Mammary epithelial cell (primary cell): ENCODE results near the gene GALNT2.

Experiments used
- CTCF ChIP-seq, 2 donors: IDR thresholded peaks in 1 of 2; conservative IDR thresholded peaks in 1 of 2; 2 replicates each; pipeline ENCODE4 v1.5.1; 2011 to 2012; ENCODE audit warnings: inconsistent platforms in 2 of 2, low read length in 2 of 2, mild to moderate bottlenecking in 2 of 2, control low read depth in 1 of 2, low read depth in 1 of 2; ENCODE audit not compliant: insufficient read depth in 1 of 2; ENCODE audit errors: extremely low read depth in 1 of 2
- EZH2 ChIP-seq: IDR thresholded peaks from 2 replicates; pipeline ENCODE4 v1.6.1; 2012; ENCODE audit warnings: low read length, inconsistent platforms, borderline replicate concordance

- TF ChIP-seq CTCF (conservative IDR thresholded peaks at IDR 0.05 in 1 of 2, IDR thresholded peaks at IDR 0.05 in 1 of 2; ENCODE audit: extremely low read depth in 1 of 2, insufficient read depth in 1 of 2, low read depth in 1 of 2, low read length in 2 of 2) (no peak), EZH2 (no peak)
Observed at GRCh38 chr1:230320804-230321203, 253.8 kb downstream of the GALNT2 start.
